Ramos (cell line): Measurements from ENCODE around the gene SLC19A2.

ENCODE experiments used
- in situ Hi-C: fragments of 300-500 bp; cut with MboI; formaldehyde crosslinking; loops from one replicate; pipeline ENCODE4 v1.14.3; 2022; ENCODE audit warnings: low sequenced_read_pairs; ENCODE audit not compliant: unreplicated experiment

Gene SLC19A2

DNA sequence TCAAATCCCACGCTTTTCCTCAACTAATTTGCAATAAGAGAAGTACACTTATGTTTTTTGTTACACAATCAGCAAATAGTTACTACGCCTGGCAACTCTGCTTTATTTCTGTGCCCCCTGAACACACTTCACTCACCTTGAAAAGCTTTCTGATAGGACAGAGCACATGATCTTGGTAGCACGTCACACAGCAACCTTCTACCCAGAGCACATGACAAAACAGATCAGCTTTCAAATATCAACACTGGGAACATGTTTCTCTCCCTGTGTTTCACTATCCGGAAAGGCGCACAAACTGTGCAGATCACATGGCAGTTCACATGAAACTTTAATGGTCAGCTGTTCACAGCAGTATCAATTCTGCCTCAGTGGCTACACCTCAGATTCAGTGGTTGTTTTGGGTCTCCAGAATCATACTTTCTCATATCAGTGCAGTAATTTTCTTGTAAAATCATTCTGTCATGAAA lies 2.2 kb downstream of the SLC19A2 start:
- in situ Hi-C loops, result no loop called here

DNA sequence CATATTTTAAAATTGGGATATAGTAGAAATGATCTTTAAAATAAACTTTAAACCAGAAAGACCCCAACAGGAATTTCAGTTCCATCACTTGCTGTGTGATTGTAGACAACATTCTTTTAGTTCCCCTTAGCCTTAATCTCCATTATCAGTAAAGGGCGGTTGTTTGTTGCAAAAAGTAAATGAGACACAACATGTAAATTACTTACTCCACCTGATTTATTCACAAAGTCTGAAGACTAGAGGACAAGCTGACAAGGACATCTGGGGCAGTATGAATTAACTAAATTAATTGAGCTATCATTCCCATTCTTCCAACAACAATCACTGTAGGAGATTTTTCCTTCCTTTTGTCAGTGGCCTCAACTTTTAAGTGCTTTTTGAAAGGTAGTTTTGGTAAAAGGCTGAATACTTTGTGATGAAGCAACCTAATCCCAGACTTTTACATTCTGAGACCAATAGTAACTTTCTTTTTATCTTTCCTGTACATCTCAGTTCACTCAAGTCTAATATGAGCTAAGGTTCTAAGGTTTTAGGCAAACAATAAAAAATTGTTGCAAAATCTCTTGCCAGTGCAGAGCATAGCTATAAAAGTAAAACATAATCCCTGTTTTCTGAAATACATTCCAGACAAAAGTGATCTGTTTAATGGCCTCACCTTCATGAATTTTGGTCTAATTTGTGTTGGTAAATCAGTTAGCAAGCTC lies 6.2 kb downstream of the SLC19A2 start:
- in situ Hi-C loops, result no loop called here

DNA sequence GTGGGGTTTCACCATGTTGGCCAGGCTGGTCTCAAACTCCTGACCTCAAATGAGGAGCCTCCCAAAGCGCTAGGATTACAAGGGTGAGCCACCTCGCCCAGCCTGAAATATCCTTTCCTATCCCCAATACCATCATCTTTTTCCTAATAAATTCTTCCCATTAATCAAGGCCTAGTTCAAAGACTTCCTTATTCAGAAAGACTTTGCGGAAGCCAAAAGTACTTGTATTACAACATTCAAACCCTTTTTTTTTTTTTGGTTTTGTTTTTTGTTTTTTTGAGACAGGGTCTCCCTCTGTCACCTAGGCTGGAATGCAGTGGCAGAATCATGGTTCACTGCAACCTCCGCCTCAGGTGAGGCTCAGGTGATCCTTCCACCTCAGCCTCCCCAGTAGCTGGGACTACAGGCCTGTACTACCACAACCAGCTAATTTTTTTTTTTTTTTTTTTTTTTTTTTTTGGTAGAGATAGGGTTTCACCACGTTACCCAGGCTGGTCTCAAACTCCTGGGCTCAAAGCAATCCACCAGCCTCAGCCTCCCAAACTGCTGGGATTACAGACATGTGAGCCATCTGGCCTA lies 7.6 kb downstream of the SLC19A2 start:
- in situ Hi-C loops, result no loop called here

DNA sequence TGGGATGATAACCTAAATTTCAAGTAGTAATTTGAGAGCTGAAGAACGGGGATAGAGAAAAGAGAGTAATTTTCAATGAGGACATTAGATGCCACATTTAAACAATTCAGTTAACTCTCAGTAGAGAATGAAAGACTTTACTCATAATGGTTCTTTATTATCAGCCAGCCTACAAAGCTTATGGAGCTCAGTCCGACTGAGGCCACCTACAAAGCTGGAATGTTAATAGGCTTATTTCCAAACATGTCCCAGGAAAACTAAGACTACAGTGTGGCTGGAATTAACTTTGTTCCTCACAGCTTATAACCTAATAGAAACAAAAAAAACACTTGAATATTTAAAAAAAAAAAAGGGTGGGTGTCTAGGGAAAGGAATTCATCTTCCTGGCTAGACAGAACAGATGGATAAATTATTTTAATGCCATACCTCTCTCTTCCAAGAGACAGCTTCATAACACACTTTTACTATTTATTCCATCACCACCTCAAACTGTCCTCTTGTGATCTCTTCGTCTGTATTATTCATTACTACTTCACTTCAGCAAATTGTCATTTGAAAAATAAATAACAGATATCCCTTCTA lies 9.8 kb downstream of the SLC19A2 start:
- in situ Hi-C loops, result no loop called here

DNA sequence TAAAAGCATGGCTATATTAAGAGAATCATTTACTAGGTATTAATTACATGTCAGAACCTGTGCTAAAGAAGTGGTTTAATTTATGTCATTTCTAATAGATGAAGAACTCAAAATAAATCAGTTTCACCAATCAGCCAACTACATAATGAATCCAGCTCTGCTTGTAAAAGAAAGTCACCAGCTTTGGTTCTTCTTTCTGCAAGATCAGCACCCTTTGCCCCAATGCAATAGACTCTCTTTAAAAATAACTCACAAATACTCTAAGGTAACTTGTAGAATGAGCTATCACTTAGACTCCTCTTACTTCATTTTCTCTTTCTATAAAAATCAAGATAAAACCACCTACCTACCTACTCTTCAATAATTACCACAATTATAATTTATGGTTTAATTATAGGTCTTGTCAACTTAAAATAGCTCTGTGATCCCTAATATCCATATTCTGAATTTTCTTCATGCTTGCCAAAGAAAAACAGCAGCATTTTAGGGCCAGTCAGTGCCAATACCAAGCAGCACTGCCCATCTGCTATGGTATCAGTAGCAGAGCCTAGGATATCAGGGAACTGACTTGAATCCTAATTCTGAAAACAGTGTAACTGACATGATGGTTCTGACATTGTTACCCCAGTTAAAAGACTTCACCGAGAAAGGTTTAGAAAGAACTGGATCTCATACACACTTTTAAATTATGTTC lies 11.3 kb downstream of the SLC19A2 start:
- in situ Hi-C loops, result no loop called here

DNA sequence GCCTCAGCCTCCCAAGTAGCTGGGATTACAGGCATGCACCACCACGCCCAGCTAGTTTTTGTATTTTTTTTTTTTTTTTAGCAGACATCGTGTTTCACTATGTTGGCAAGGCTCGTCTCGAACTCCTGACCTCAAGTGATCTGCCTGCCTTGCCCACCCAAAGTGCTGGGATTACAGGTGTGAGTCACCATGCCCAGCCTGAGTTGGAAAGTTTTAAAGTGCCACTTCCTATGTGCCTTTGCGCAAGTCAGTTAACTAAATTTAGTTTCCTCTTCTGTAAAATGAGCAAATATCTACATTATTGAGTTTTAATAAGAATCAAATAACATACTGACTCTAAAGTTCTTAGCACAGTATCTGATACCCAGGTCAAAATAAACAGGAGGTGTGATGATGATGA lies 12.4 kb downstream of the SLC19A2 start:
- in situ Hi-C loops, result no loop called here

DNA sequence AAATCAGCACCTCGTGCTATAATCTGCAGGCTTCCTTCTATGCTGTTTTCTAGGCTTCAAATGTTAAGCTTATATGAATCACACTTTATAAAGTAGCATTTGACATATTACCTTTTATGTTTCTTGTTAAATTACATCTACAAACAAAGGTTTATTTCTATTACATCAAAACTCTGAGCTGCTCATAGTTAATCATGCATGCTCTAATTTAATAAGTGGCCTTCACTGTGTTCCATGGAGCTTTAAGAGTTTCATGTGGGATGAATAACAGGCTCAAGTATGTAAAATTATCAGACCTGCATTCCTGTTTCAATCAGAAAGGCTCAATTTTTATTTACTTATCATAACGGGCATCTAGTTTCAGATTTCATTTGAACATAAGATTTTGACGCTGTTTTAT lies 13.0 kb downstream of the SLC19A2 start:
- in situ Hi-C loops, result no loop called here

DNA sequence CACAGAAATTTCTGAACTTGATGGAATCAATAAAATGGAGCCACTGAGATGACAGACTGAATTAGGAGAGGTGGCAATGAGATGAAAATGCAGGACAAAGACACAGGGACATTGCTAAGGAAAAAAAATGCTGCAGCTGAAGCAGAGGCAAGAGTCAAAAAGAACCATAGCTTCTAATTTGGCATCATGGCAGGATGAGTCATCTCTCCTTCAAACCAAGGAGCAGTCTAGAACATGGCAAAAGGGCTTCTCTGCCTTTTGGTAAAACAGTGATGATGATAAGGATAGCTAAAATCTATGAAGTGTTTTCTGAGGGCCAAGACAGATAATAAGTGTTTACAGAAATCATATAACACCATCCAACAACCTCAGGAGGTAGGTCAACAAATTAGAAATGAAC lies 16.8 kb downstream of the SLC19A2 start:
- in situ Hi-C loops, result no loop called here

DNA sequence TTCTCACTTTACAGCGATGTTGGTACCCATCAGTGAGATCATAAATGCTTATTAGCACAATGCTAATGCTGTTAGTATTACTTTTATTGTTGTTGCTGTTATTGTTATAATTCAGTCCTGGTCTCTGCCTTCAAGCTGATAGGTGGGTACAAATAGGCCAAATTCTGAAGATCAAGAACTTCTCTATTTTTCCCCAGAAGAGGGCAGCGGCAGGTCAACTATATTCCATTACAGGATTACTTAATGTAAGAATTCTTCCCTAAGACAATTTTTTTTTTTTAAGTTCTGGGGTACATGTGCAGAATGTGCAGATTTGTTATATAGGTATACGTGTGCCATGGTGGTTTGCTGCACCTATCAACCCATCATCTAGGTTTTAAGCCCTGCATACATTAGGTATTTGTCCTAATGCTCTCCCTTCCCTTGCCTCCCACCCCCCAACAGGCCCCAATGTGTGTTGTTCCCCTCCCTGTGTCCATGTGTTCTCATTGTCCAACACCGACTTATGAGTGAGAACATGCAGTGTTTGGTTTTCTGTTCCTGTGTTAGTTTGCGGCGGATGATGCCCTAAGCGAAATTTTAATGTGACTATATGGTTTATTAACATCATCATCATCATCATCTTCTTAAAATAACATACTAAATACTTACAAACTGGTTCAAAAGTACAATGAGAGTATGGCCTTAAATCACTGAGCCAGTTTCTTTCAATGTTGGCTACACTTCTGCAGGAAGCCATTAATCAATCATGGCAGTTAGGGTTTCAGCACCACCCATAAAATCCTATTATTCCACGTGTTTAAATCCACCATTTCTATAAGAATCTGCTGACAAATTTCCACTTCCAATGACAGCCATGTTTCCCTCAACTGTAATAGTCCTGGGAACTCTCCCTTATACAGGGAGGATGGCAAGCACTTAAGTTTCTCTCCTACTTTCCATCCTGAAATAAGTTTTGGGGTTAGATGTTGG lies 19.2 kb downstream of the SLC19A2 start:
- in situ Hi-C loops, result no loop called here

DNA sequence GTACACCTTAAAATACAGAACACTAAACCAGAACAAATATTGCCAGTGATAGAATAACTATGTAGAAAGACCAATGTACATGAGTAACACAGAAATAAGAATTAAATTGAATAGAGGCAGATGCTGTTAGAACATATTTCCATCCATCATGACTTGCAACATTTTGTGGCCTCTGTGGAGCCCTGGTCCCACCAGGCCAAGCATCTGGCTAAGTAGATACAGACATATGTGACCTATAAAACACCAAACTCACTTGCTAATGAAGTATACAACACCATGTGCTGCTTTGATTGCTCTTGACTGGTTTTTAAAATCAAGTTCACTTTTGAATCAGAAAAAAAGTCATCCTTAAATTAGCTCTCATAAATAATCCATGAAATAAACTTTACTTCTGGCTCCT lies 20.5 kb downstream of the SLC19A2 start:
- in situ Hi-C loops, result no loop called here

DNA sequence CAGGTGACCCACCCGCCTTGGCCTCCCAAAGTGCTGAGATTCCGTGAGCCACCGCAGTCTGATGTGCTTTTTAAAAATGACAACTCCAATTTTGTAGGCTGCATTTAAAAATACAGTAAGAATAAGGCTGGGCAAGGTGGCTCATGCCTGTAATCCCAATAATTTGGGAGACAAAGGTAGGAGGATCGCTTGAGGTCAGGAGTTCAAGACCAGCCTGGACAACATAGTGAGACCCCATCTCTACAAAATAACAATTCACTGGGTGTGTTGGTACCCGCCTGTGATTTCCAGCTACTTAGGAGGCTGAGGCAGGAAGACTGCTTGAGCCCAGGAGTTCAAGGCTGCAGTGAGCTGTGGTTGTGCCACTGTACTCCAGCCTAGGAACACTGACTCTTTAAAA lies 23.4 kb downstream of the SLC19A2 start:
- in situ Hi-C loops, result no loop called here

DNA sequence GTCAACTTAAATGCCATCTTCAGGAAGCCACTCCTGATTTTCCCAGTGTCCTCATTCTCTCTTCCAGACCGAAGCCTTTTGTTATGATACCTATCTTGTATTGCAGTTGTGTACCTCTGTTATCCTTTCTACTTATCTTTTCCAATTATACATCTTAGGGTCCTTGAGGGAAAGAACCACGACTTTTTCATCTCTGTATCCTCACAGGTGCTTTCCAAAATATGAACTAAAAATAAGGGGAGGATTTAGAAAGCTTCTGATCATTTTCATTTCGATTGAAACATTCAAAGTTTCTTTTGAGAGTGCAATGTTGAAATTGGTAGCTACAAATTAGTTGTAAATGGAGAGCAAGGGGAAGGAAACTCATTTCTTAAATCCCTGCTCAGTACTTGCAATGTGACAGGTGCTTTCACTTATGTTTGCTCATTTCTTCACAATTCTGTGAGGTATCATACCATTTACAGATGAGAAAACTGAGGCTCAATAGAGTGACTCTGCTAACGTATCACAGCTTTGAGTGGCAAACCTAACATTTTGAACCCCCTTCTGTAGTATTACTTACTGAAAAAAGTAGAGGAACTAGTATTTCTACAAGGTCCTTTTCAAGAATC lies 24.2 kb downstream of the SLC19A2 start:
- in situ Hi-C loops, result no loop called here

DNA sequence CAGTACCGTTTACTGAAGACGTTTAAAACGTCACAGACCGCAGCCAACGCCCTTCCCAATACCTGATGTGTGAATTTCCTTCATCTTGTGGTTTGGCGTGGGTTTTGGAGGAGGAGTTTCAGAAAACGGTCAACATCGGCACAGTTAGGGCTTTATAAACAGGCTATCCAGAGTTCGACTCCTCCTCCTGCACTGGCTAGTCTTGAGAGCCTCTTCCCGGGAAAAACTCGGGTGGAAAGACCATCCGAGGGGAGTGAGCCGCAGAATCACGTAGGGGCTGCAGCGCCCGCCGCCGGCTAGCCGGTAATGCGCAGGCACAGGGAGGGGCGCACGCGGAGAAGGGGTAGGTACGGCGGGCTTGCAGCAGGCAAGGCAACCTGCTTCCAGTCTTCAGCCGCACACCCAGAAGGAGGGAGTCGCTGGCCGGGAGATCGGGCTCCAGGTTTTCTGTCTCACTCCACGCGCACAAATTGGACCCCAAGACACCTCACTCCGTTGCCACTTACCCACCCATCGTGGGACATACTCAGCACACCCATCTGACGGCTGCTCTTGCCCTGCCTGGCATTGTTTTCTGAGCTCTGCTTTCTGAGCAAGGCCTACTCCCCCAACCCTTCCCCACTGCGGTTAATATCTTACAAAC lies 25.4 kb downstream of the SLC19A2 start:
- in situ Hi-C loops, result no loop called here

DNA sequence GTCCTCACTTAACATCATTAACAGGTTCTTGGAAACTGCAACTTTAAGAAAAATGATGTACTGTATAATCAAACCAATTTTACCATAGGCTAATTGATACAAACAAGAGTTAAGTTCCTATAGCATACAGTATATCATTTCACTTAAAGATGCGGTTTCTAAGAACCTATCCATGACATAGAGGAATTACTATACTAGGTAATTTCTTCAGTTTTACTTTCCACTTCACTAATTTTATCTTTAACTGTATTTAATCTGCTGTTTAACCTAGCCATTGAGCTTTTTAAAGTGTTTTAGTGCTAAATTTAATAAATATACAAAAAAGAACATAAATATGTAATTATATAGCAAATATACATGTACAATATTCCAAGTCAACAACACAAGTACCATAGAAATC lies 28.3 kb downstream of the SLC19A2 start:
- in situ Hi-C loops, result no loop called here

DNA sequence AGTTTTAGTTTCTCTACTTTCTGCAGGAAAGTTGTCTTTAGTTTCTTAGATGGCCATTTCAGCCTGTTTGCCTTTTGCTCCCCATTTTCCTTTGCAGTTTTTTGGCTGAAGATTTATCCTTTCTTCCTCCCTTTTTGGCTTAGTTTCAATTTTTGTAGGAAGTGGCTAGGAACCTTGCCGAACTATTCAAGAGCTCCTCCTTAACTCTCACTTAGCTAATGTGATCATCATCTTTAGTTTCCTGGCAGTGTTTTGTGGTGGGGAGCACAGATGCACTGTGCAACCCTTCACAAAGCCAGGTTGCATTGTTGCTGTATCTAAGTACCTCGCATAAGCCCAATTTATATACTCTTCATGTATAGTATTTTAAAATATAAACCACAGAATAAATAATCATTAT lies 29.7 kb downstream of the SLC19A2 start:
- in situ Hi-C loops, result no loop called here

DNA sequence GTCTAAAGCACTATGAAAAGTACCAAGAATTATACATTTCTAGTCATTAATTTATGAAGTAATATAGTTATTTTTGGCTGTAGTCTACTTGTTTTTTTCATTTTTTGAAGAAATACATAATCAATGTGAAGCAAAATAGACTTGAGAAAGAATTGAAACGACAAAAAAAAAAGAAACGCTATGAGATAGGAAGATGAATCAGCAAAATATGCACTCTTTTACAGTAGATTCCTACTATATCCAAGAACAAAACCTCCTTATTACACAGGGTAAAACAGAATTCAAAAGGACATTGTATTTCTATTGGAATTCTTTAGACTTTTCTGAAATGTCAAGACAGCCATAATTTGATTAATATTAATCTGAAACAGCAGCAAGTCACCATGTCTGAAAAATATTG lies 32.8 kb downstream of the SLC19A2 start:
- in situ Hi-C loops, result no loop called here

DNA sequence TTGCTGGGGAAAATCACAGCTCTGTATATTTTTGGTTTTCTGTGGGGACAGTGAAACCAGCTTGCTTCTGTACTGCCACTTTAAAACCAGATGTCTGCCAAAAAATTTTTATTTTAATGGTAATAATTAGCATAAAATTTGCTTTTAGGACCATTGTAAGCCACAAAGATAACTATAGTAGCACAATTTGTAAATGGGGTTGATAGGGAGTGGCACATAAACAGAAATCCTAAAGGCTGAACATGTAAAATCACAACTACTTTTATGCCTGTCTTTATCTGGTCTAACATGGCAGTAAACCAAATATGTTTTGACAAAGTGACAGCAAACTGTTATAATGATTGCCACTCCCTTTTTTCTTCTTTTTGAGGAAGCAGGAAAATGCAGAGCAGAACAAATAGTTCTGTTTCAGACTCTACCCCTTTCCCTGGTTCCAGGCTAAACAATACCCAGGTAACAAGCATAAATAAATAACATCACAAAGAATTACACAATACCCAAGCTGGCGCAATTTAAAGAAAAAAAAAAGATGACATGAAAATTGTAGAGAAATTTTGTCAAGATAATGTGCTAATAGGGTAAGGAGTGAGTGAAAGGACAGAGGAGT lies 34.4 kb downstream of the SLC19A2 start:
- in situ Hi-C loops, result no loop called here

DNA sequence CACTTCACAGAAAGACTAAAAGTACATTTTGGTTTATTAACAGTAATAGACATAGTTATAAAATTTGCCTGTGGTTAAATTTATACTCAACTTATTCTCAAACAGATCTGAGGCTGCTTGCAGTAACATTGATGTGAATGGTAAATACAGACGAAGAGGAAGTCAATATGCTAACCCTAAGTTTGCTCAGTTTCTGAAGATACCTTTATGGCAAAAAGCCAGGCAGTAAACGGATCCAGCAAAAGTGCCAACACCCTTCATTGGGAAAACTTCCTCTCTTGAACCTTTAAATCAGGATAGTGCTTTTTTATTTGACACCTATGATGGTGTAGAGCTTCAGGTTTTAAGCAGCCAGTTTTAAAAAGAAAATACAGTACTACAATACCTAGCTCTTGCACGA lies 41.8 kb downstream of the SLC19A2 start:
- in situ Hi-C loops, result no loop called here

DNA sequence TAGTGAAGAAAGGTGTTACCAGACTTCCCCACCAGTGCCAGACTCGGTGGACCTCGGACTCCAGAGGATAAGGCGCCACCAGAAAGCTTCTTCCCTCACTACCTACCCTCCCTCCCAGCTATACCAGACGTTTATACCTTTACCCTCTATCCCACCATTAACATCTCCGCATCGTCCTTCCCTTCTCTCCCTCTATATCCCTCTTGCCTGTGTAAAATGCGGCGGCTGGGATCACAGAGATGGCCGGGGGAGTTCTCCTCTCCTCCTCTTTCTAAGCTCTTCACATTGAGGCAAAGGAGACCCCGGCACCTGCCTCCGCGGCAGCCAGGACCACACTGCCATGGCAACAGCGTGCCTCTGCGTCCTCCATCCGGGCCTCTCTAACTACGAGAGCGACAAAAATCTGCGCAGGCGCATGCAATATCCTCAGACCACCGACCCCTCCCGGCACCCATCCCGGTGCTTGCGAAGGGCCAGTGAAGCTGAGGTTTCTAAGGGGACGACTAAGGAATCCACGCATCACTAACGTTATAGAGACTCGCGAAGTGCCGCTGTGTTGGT lies 58.6 kb downstream of the SLC19A2 start, which contains the start of gene CCDC181:
Gene CCDC181 (minus strand): TSS at position 394 of the 561 bp plus-strand sequence. CDS start 2,547 bp downstream, outside the sequence.
- in situ Hi-C loops, result no loop called here
